M059J (cell line): Measurements from ENCODE around the gene PRKAG1. TPM values are rescaled to one million over a fixed set of nuclear protein-coding genes. Genes with fewer than 3 reads are reported as not detected.

Source experiments
- DNase-seq: peaks from one replicate; pipeline ENCODE4 v3.0.0-alpha.2; 2012; ENCODE audit warnings: low read depth
- total RNA-seq: library from RNA; depleted of rRNA; stranded (reverse); fragments of >200 nt; shearing (Covaris generic); gene quantifications from 2 replicates; pipeline ENCODE4 v1.2.3, GENCODE V29; 2014

PRKAG1 gene
- total RNA-seq, 1 experiment from 2014 or later = 56.0 TPM

GRCh38 chr12:49049566-49050224, 31.1 kb upstream of the PRKAG1 start:
- DNase-seq = peak; percentile 44

GRCh38 chr12:49048953-49049352, 30.4 kb upstream of the PRKAG1 start:
- no peak for DNase-seq

DNA sequence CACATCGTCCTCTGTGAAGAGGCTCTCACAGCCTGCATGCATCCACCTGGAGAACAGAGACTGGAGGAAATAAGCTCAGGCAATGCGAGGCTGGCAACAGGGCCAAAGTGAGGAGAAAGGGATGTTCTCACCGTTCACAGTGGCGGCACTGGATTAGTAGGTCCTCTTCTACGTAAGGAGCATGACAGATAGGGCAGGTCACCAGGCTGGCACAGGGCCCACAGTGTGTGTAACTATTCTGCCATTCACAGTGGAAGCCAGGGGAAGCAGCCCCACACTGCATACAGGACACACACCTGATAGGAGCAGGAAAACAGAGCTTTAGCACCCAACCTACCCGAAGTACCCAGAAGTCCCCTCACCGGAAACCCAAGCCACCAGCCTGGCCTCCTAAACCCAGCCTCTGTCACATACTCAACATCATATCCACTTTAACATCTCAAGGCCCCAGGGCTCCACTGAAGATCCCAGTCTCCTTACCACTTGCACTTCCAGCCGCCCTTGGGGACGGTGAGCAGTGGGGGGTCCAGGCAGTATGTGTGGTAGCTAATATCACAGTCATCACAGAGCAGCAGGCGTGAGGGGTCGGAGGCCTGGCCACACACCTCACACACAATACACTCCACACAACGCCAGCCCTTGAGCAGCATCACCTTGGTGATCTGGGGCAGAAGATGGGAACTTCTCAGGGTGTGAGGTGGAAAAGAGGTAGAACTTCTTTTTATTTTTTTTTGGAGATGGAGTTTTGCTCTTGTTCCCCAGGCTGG, 27.7 kb upstream of the PRKAG1 start:
- DNase-seq = no peak

DNA sequence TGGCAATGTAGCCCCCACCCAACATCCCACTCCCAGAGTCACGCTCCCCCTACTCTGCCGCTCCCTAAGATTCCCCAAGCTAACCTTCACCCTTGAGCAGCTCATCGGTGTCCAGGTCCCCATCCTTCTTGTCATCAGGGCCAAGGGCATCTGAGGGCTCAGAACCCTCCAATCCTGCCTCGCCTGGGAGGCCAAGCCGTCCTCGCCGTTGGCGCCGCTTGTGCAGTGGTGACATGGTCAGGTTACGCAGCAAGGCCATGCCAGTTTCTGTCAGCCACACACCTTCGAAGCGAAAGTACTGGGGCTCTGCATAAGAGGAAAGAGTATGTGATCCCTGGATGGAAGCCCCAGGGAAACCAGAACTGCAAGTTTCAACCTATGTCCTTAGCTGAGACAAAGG, 26.1 kb upstream of the PRKAG1 start:
- no peak for DNase-seq

- DNase-seq = peak; percentile 27
These were observed 25.3 kb upstream of the PRKAG1 start for GRCh38 chr12:49043856-49044258.

GRCh38 chr12:49043241-49043640, 24.7 kb upstream of the PRKAG1 start:
- DNase-seq = no peak

DNA sequence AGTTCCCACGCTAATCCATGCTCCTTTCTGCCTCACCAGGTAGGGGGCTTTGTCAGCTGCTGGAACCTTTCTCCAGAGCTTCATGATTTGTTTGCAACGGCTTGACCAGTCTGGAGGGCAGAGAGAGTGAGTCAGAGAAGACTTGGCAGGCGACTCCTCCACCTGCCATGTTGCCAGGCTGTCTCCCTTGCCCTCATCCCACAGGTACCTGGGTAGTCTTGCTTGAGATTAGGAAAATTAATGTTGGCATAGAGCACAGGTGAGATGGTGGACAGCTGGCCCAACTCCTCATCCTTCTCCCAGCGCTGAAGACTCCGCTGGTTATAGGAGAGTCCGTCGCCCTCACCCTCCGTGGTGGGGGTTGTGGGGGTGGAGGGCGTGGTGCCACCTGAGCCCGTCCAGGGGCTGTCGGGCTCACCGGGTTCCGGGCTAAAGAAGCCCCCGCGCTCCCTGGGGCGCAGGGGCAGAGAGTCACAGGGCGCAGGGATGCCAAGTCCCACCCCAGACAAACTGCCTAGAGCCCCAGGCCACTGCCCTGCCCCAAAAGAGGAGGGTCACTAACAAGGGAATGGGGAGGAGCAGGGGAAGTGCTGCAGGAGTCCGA, 23.4 kb upstream of the PRKAG1 start:
- peak; percentile 46 for DNase-seq

DNA sequence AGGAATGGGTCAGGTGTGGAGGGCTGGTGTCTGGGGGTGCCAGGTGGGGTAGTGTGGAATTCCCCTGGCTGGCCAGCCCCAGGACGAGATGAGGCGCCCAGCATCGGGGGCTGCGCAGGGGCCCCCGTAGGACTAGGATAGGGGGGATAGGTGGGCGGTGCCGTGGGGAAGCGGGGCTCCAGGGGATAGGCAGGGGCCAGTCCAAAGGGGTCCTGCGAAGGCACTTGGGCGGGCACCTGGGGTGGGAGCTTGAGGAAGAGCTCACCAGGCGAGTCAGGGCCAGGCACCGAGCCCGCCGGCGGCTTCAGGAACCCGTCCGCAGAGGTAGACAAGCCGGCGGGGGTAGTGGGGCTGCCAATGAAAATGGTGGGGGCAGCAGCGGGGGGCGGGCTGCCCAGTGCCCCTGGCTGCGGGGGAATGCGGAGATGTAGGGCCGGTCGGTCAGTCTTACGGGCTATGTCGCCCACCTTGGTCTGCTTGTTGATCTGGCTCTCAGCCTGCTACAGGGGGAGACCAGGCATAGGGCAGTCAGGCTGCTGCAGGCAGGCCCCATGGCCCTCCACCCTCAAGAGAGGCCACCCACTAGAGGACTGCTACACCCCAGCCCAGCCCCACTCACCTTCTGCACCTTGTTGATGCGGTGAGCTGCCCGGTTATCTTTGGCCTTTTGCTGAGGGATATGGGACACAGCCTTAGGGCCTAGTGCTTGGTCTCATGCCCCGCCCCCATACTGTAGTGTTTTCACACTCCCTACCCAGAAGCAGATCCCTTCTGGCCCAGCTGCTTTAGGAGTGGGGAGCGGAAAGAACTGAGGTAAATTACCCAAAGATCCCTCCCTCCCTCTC, 22.7 kb upstream of the PRKAG1 start:
- DNase-seq = no peak

- DNase-seq = no peak
These were observed 21.8 kb upstream of the PRKAG1 start for GRCh38 chr12:49040364-49040855.

DNA sequence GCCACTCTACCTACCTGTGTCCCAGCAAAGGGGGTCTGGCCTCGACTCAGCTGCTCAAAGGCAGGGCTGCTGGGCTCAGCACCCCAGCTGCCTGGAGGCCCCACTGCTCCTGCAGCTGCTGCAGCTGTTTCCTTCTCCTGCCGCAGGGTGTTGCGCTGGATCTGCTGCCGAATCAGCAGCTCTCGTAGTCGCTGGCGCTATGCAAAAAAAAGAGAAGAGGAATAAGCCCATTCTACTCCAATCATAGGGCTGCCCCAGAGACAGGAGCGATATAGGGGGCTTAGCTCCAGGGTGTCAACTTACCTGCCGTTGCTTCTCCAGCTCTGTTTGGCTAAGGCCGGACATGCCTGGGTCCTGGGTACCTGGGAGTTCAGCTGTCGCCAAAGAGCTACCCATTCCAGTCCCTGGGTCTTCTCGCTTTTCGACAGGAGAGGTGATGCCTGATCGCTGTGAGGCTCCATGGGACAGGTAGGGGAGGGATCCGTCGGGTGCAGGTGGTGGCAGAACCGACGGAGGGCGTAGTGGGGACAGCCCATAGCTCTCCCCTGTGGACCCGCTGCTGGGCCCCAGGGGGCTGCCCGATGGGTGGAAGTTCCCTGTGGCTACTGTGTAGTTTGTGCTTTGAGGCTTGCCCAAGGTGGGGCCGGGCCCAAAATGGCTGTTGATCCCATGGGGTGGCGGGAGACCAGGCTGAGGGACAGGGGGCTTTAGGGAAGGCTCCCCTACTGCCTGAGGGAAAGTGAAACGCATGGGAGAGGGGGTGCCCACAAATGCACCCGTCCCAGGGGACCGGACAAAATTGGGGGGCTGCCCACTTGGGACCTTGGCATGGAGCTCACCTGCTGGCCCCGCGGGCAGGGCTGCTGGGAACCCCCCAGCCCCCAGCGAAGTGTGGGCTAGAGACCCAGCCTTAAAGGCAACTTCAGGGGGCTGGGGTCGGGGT, 21.1 kb upstream of the PRKAG1 start:
- no peak for DNase-seq

DNA sequence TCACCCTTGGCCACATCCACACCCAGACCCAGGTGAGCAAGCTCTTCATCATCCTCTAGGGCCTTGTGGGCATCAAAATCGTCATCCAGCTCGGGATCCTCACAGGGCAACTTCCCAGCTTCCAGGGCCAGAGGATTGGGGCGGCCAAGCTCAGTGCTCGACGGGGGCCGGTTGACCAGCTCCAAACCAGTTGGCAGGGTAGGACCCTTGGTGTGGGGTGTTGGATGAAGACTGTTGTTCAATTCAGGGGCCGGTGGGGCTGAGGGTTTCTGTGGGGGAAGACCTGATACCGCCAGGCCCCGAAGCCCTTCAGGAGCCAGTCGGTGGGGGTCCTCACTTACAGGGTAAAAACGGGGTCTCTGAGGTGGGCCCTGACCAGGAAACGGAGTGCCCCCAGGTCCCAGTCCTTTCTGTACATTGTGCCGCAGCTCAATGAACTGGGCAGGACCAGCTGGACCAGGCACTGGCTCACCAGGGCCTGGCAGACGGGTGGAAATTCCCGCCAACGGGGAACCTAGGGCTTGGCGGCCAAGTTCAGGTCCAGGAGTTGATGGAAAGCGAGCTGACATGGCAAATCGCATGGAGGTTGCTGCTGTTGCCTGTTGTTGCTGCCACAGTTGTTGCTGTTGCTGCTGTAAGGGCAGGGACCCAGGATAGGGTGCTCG, 19.8 kb upstream of the PRKAG1 start:
- no peak for DNase-seq

DNA sequence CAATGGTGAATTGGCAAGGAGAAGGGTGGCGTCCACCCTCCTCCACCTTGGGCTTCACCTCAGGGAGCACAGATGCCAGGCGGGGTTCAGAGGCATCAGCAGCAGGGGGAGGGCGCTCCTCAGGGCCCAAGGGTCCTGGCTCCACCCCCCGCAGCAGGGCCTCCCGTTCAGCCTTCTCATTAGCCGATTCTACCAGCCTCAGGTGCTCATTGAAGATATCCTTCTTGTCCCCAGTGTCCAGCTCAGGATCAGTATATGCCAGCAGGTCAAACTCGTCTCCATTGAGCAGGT, 19.3 kb upstream of the PRKAG1 start:
- DNase-seq = no peak

DNA sequence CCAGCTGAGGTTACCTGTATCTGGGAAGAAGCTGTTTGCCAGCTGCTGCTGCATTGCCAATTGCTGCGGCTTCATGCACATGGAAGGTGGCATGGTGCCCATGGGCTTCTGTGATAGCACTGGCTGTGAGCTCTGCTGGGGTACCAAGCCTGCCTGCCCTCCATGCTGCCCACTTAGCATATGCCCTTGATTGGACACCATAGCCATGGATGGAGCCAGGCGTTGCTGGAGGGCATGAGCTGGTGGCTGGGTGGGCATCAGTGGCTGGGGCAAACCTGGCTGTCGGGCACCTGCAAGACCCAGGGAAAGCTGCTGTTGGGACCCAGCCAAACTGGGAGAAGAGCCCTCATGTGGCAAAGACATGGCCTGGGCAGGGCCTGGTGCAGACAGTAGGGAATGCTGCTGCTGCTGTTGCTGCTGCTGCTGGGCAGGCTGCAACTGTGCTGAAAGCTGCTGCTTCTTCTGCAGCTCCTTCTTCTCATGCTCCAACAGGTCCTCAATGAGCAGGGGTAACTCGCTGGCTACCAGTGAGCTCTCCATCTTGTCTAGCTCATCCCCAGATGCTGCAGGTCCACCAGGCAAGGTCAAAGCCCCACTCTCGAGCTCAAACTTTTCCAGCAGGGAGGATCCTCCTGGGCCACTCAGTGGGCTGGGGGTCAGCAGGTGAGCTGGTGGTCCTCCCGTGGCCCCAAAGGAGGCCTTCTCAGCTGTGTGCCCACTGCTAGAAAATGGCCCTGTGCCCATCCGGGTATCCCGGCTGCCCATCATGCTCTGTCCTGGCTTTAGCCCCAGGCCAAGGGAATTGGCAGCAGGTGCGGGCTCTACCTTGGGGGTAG, 18.8 kb upstream of the PRKAG1 start:
- DNase-seq = no peak

GRCh38 chr12:49036029-49036428, 17.5 kb upstream of the PRKAG1 start:
- no peak for DNase-seq

- no peak for DNase-seq
These were observed 15.7 kb upstream of the PRKAG1 start for GRCh38 chr12:49034286-49034622.

- DNase-seq = no peak
These were observed 15.2 kb upstream of the PRKAG1 start for GRCh38 chr12:49033611-49034285.

- DNase-seq = no peak
These were observed 14.3 kb upstream of the PRKAG1 start for GRCh38 chr12:49032679-49033447.

DNA sequence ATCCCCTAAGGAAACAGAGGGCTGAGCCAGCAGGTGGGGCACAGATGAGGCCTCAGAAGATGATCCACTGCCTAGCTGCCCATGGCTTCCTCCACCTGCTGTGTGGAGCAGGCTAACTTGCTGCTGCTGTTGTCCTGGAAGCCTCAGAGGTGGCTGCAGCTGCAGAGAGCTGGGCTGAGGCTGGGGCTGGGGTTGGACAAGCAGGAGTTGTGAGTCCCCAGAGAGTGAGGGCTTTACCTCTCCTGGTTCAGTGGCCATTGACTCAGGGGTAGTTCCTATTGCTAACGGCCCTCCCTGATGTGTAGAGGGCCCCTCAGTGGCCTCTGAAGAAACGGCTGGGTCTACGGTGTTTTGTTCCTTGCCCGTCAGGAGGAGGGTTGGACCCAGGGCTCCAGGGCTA, 13.7 kb upstream of the PRKAG1 start:
- DNase-seq = no peak
